Loucy (cell line): ENCODE data around the gene CCDC85C.

Source experiments
- EZH2phosphoT487 ChIP-seq: fragments of 200-600 bp; IDR thresholded peaks from 2 replicates; pipeline ENCODE4 v1.6.1; 2018; ENCODE audit warnings: antibody characterized with exemption, mild to moderate bottlenecking, moderate library complexity, borderline replicate concordance
- TF ChIP-seq, protein P1 (sequence below): fragments of 200-600 bp; sonication (generic); conservative IDR thresholded peaks from 2 replicates; pipeline ENCODE4 v1.5.1; 2014; ENCODE audit warnings: mild to moderate bottlenecking, antibody characterized with exemption, low read length

DNA sequence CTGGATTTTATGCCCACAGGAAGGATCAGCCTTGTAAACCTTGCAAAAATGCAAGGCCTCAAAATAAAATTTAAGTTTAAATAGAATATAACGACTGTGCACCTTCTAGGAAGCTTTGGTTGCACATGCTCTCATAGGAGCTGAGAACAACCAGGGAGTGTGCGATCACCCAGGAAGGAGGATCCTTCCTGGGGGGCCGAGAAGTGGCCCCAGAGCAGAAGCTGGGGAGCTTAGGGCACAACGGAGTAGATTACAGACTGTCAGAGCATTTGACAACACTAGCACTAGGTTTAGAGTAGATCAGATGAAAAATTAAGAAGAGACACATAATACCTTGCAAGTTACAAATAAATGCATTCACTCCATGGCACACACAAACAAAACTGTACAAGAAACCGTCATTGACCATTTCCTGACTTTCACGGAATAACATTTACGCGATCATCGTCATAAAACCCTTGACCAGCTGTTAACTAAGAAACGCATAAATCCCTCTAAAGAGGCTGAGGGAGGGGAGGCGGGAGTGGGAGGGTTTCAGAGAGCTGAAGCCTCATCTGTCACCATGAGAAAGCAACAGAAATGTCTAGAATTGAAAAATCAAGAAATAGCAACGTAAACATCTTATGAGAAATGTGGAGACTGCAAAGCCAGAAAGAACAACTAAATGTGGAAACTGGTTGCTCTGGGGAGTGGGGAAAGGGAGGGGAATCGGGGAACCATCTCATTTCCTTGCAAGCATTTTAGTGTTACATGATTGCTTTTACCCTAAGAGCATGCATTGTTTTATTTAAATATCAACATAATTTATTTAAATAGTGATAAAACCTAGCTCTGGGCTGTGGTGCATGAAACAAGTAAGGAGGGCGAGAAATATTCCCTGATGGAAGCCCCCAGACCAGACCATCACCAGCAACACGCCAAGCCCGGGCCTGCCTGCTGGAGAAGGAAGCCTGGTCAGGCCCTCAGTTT lies 13.1 kb upstream of the CCDC85C start:
- TF ChIP-seq, protein P1, sequence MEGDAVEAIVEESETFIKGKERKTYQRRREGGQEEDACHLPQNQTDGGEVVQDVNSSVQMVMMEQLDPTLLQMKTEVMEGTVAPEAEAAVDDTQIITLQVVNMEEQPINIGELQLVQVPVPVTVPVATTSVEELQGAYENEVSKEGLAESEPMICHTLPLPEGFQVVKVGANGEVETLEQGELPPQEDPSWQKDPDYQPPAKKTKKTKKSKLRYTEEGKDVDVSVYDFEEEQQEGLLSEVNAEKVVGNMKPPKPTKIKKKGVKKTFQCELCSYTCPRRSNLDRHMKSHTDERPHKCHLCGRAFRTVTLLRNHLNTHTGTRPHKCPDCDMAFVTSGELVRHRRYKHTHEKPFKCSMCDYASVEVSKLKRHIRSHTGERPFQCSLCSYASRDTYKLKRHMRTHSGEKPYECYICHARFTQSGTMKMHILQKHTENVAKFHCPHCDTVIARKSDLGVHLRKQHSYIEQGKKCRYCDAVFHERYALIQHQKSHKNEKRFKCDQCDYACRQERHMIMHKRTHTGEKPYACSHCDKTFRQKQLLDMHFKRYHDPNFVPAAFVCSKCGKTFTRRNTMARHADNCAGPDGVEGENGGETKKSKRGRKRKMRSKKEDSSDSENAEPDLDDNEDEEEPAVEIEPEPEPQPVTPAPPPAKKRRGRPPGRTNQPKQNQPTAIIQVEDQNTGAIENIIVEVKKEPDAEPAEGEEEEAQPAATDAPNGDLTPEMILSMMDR, result no peak
- no peak for TF ChIP-seq EZH2phosphoT487
